Suprapubic skin (tissue), 3 donors: ENCODE results near the gene MAD1L1.

Experiments used
- CTCF ChIP-seq, 2 donors: fragments of 200-600 bp in 1 of 2; fragments of 450-650 bp in 1 of 2; sonication (generic) in 1 of 2; IDR thresholded peaks; one replicate each; pipeline ENCODE4 v1.5.1; 2016 to 2019; ENCODE audit warnings: antibody characterized with exemption in 2 of 2, mild to moderate bottlenecking in 1 of 2, moderate library complexity in 1 of 2
- POLR2AphosphoS5 ChIP-seq, 3 donors: sonication (generic); formaldehyde crosslinking; IDR thresholded peaks; one replicate each; pipeline ENCODE4 v1.6.1; 2017; ENCODE audit warnings: antibody characterized with exemption in 3 of 3

GRCh38 chr7:2210551-2211258 lies 22.0 kb downstream of the MAD1L1 start:
- TF ChIP-seq POLR2AphosphoS5 (IDR thresholded peaks at IDR 0.05), result no peak
- TF ChIP-seq CTCF (IDR thresholded peaks at IDR 0.05), result no peak
